Myocyte (in vitro differentiated cells): ENCODE data around the gene OPCML. TPM values are rescaled to one million over a fixed set of nuclear protein-coding genes. Genes with fewer than 3 reads are reported as not detected.

ENCODE experiments used
- DNase-seq: peaks from one replicate; pipeline ENCODE4 v3.0.0-alpha.2; 2012; ENCODE audit warnings: low read depth
- total RNA-seq: library from RNA; depleted of rRNA; stranded (reverse); fragments of >200 nt; gene quantifications from 2 replicates; pipeline ENCODE4 v1.2.3, GENCODE V29; 2014

The OPCML gene
- total RNA-seq, 1 donor from 2014 or later: not detected

DNA sequence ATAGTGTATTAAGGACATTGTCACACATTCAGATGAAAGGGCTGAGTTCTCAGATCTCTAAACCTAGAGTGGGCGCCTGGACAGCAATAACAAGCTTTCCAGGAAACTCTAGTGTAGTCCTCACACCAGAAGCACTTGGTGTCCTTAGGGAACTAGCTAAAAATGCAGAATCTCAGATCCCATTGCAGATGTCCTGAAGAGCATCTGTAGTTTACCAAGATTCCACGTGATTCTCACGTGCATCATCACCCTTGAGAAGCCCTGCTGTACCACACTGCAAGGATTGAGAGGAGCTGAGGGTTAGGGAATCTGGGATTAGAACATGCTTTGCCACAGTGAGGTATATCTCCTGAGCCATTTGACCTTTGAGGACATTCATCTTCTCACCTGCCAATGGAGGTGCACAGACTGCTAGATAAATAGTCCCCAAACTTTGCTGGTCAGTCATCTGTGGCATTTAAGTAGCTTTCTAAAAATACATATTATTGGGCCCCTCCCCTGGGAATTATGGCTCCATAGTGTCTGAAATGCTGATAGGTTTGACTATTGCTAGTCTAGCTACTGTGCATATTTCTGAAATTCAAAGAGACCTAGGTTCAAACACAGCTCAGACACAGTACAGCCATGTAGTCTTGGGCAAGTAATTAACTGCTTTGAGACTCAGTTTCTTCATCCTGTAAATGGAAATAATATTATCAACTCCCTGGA lies 1068.9 kb downstream of the OPCML start:
- DNase-seq: no peak

DNA sequence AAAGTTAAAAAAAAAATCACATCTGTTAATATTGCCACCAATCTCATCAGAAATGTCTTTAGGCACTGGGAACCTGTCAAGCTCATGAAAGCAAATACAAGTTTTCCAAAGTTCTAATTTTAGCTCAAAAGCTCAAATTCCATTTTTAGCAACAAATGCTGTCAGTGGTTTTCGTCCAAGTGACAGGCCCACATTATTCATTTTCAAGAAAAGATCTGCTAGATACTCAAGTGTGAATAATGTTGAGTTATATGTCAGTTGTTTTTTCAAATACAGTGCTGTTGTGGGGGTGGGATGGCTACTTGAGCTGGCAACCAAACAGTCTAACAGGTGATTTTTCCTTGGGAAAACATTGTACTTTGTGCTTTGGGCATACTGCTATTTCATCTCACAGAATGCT lies 1072.6 kb downstream of the OPCML start:
- DNase-seq: no peak

DNA sequence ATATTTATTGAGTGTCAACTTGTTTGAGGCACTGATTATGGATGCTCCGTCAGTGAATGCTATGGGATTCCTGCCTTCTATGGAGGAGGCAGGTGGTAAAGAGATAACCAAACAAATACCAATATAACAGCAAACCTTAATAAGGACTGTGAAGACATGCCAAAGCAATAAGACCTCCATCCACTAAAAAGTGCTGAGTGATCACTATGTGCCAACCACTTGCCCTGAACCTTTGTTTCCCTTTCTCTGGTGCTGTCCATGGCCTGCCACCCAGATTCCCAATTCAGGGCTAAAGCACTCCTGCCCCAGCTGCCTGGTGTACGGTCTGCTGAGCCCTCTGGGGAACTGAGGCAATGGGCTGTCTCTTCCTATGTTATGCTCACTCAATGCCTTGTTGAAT lies 1074.9 kb downstream of the OPCML start:
- no peak for DNase-seq

- DNase-seq: no peak
Observed at GRCh38 chr11:132456751-132457328, 1075.5 kb downstream of the OPCML start.

DNA sequence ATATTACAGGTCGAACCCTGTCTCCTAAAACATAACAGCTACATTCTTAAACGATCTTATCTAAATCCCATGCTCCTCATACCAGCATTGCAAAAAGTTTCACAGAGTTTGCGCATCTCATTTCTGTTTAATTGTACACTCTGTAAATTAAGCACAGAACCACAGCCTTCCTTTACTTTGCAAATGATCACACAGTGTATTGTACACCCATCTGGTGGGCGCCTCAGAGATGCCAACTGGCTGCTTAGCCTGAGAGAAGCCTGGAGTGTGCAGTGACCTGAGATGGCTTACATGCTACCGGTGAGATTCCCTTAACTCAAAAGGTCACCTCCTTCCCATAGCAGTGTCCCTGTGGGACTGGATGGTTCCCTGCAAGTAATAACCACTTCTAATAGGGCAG lies 1077.3 kb downstream of the OPCML start:
- DNase-seq: no peak

- no peak for DNase-seq
Observed at GRCh38 chr11:132453406-132453805, 1078.9 kb downstream of the OPCML start.

GRCh38 chr11:132452616-132453015 lies 1079.7 kb downstream of the OPCML start:
- no peak for DNase-seq

DNA sequence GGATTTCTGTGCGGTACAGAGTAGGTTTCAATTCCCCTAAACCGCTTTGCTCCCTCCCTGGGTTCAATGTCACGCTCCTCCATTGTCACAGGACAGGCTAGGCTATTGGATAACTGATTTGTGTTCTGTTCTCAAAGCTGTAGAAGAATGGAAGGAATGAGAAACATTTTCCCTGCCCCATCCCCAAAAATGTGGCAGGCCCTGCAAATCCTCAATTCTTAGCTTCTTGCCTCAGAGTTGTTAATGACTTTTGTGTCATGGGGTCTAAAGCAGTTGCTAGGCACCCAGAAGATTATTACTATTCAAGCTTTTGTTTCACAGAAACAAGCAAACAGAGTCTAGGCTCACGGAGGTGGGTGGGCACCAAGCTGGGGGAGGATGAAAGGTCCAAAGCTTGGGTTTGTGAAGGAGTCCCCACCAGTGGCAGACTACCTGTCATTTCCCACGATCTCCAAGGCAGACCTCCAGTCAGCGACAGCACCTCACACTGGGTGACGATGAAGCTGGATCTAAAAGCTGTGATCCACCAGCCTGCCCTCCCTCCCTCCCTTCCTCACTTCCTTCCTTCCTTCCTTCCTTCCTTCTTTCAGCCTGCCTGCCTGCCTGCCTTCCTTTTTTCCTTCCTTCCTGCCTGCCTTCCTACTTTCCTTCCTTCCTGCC lies 1080.2 kb downstream of the OPCML start:
- DNase-seq: no peak

DNA sequence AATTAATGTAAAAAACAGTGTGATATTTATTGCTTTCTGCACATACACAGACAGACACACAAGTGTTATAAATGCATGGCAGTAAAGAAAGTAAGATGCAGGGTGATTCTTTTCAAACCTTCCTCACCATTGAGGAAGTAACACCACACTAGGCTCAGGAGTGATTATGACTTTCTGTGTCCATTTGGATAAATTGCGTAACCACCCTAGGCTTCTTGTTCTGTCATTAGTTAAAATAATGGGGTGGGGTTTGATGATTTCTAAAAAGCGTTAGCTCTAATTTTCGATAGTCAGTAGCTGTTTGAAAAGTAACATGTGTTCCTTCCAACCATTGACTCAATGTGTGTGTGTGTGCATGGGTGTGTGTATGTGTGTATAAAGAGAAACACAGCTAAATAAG lies 1081.7 kb downstream of the OPCML start:
- no peak for DNase-seq

- no peak for DNase-seq
Observed at GRCh38 chr11:132448334-132448995, 1083.8 kb downstream of the OPCML start.

DNA sequence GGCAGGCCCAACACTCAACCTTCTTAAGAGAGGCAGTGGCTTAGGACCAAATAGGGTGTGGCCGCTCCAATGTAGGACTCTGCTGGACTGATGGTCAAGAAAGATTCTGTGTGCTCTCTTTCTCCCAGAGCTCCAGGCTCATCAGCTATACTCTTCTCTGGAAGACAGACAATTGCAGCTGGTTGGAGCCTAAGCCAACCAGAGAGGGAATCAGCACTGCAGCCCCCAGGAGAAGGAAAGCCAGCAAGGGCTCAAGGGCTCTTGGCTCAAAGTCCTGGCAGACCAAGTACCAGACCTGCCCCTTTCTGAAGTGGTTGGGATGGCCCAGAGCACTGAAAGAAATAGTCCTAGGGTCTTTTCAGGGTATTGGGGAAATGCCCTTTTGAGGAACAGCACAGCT lies 1084.5 kb downstream of the OPCML start:
- DNase-seq: no peak

GRCh38 chr11:132445859-132446291 lies 1086.4 kb downstream of the OPCML start:
- no peak for DNase-seq

GRCh38 chr11:132444911-132445310 lies 1087.4 kb downstream of the OPCML start:
- no peak for DNase-seq

- no peak for DNase-seq
Observed at GRCh38 chr11:132439711-132440255, 1092.5 kb downstream of the OPCML start.

- DNase-seq: no peak
Observed at GRCh38 chr11:132438418-132438817, 1093.9 kb downstream of the OPCML start.

- no peak for DNase-seq
Observed at GRCh38 chr11:132430429-132431062, 1101.8 kb downstream of the OPCML start.

DNA sequence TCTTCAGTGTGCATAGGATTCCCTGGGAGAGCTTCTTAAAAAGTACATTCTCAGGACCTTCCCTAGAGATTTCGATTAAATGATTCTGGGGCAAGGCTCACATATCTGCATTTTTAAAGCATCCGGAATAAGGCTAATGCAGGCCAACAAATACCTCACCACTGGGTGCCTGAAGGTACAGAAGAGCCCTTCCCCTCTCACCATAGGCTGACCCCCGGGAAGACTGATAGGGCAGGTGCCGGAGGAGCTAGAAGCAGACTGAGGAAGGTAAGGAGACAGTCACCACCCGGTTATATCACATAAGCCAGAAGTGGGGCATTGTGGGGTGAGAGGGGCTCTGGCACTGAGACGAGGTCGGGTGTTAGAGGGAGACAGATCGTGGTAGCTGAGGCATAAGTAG lies 1102.6 kb downstream of the OPCML start:
- DNase-seq: no peak

- DNase-seq: peak; percentile 1
Observed at GRCh38 chr11:132427611-132428010, 1104.7 kb downstream of the OPCML start.

- DNase-seq: no peak
Observed at GRCh38 chr11:132424433-132424832, 1107.9 kb downstream of the OPCML start.

DNA sequence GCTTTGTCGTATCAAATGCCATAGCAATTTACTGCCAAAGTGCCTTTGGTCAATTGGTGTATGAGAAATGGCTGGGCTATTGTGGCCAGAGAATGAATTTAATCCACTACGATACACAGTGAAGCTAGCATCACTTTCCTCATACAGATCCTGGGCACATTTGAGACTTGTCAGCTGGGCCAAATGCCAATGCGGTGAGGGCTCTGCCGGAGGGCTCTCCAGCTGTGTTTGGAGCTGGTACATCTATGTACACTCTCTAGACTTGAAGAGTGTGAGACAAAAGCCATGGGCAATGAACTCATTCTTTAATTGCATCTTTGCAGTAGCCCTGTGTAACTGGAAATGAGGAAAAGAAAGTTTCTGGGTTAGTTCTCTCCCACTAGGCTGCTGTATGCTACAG lies 1109.0 kb downstream of the OPCML start:
- DNase-seq: peak; percentile 27

DNA sequence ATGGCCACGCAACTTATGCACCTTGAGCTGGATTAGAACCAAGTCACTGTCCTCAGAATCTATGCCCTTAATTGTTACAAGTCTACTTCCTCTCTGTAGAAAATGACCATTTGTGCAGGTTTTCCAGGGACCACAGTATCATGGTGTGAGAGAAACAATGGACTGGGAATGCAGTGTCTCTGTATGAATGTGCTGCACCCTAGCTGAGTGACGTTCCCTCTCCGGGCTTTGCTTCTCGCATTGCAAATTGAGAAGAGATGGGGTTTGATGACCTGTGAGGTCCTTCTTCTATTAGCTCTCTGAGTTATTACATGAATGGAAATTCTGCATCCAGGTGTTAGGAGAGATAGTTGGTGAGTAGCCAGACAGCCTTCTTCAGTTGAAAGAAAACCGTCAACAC lies 1109.6 kb downstream of the OPCML start:
- DNase-seq: no peak
